HCT116 (cell line): Measurements from ENCODE around the gene PTPRO. TPM values are rescaled to one million over a fixed set of nuclear protein-coding genes. Genes with fewer than 3 reads are reported as not detected.

Source experiments
- ATAC-seq: fragments of 200-7000 bp; cut with Tn5 transposase; 2 replicates; pipeline ENCODE4 v1.9.1; 2020; ENCODE audit warnings: mild to moderate bottlenecking, moderate library complexity
- Bru-seq: library from RNA; stranded (reverse); fragments of 400-500 nt; gene quantifications from one replicate; lab custom pipeline; 2021; lab: Mats Ljungman, UMichigan
- BruChase-seq, 2 experiments: library from RNA; stranded (reverse); fragments of 400-500 nt; gene quantifications; one replicate each; lab custom pipeline; 2021; lab: Mats Ljungman, UMichigan
- BruUV-seq: library from RNA; stranded (reverse); fragments of 400-500 nt; replicated peaks from 2 replicates; lab custom pipeline; 2021; lab: Mats Ljungman, UMichigan
- CTCF ChIA-PET: fragments of 300-600 bp; sonication (Branson Sonifier 250); formaldehyde crosslinking; loops from one replicate; lab custom pipeline; 2021; ENCODE audit warnings: antibody characterized with exemption; lab: Charles Lee
- POLR2A ChIA-PET: fragments of 300-600, 350-600 bp; sonication (Branson Sonifier 250); formaldehyde crosslinking; loops from one replicate; lab custom pipeline; 2021; ENCODE audit warnings: antibody characterized with exemption; lab: Charles Lee
- RAD21 ChIA-PET, 2 experiments: fragments of 300-600 bp; sonication (Branson Sonifier 250); formaldehyde crosslinking; loops; one replicate each; lab custom pipeline; 2023; ENCODE audit warnings: low total read pairs in 2 of 2; ENCODE audit not compliant: uncharacterized antibody in 2 of 2, unreplicated experiment in 2 of 2, low non-redundant PET in 1 of 2; lab: Charles Lee
- DNase-seq: peaks from one replicate; pipeline ENCODE4 v3.0.0-alpha.2; 2010; ENCODE audit warnings: low read depth, low spot score
- H2AFZ ChIP-seq: fragments of 200-600 bp; shearing (Covaris generic), sonication (generic); 2 replicates; pipeline ENCODE4 v1.6.1; 2017; ENCODE audit warnings: low read depth, mixed run types, mixed read lengths, antibody characterized with exemption, low read length; ENCODE audit not compliant: poor library complexity, severe bottlenecking
- H3K27ac ChIP-seq: 2 replicates; pipeline ENCODE4 v1.5.1; 2012; ENCODE audit warnings: low read depth, low read length
- H3K27me3 ChIP-seq: fragments of 200-600 bp; sonication (generic); 2 replicates; pipeline ENCODE4 v1.6.1; 2016; ENCODE audit warnings: mixed run types, low read length, mixed read lengths; ENCODE audit not compliant: insufficient read depth
- H3K36me3 ChIP-seq, 2 experiments: fragments of 200-500 bp in 1 of 2; fragments of 200-600 bp in 1 of 2; sonication (Bioruptor generic) in 1 of 2; sonication (generic) in 1 of 2; 2 replicates each; pipeline versions ENCODE4 v1.5.1 to v1.6.1; 2014 to 2016; ENCODE audit warnings: low read length in 2 of 2, inconsistent platforms in 1 of 2, mixed read lengths in 1 of 2, mixed run types in 1 of 2; ENCODE audit not compliant: insufficient read depth in 2 of 2, control insufficient read depth in 1 of 2
- H3K4me1 ChIP-seq, 2 experiments: fragments of 200-600 bp in 1 of 2; sonication (generic) in 1 of 2; 2 replicates each; pipeline versions ENCODE4 v1.5.1 to v1.6.1; 2012 to 2017; ENCODE audit warnings: low read length in 2 of 2, inconsistent platforms in 1 of 2, mild to moderate bottlenecking in 1 of 2, mixed read lengths in 1 of 2, mixed run types in 1 of 2, moderate library complexity in 1 of 2; ENCODE audit not compliant: insufficient read depth in 2 of 2, control insufficient read depth in 1 of 2
- H3K4me2 ChIP-seq: fragments of 200-600 bp; sonication (generic); 2 replicates; pipeline ENCODE4 v1.6.1; 2017; ENCODE audit warnings: mixed run types, low read length, mixed read lengths
- H3K4me3 ChIP-seq, 2 experiments: fragments of 200-600 bp in 1 of 2; sonication (generic) in 1 of 2; replicated peaks in 1 of 2; 2 replicates each; pipeline ENCODE4 v1.5.1; 2011 to 2016; ENCODE audit warnings: low read length in 2 of 2, control low read depth in 1 of 2, low read depth in 1 of 2, mild to moderate bottlenecking in 1 of 2, mixed read lengths in 1 of 2, mixed run types in 1 of 2
- H3K79me2 ChIP-seq: fragments of 200-600 bp; sonication (generic); 2 replicates; pipeline ENCODE4 v1.6.1; 2017; ENCODE audit warnings: mild to moderate bottlenecking, mixed run types, low read length, moderate library complexity, mixed read lengths; ENCODE audit not compliant: insufficient read depth
- H3K9ac ChIP-seq: fragments of 200-600 bp; sonication (generic); 2 replicates; pipeline ENCODE4 v1.6.1; 2016; ENCODE audit warnings: low read length, mixed read lengths
- H3K9me2 ChIP-seq: fragments of 200-600 bp; sonication (generic), shearing (Covaris generic); 2 replicates; pipeline ENCODE4 v1.6.1; 2017; ENCODE audit warnings: mixed run types, mild to moderate bottlenecking, moderate library complexity; ENCODE audit not compliant: insufficient read depth
- H3K9me3 ChIP-seq, 2 experiments: fragments of 200-500 bp in 1 of 2; fragments of 200-600 bp in 1 of 2; sonication (Bioruptor generic) in 1 of 2; sonication (generic) in 1 of 2; 2 replicates each; pipeline ENCODE4 v1.6.1; 2014 to 2017; ENCODE audit warnings: low read length in 2 of 2, mixed read lengths in 2 of 2, inconsistent platforms in 1 of 2, low read depth in 1 of 2, mild to moderate bottlenecking in 1 of 2, mixed run types in 1 of 2, moderate library complexity in 1 of 2; ENCODE audit not compliant: control insufficient read depth in 1 of 2, insufficient read depth in 1 of 2
- H4K20me1 ChIP-seq: fragments of 200-600 bp; sonication (generic), shearing (Covaris generic); 2 replicates; pipeline ENCODE4 v1.6.1; 2017; ENCODE audit warnings: mixed run types, mild to moderate bottlenecking, moderate library complexity; ENCODE audit not compliant: insufficient read depth
- CBX3 ChIP-seq: IDR thresholded peaks from 2 replicates; pipeline ENCODE4 v1.6.1; 2012; ENCODE audit warnings: low read depth
- CEBPB ChIP-seq: IDR thresholded peaks from 2 replicates; pipeline ENCODE4 v1.6.1; 2012; ENCODE audit warnings: low read depth
- EGR1 ChIP-seq: IDR thresholded peaks from 2 replicates; pipeline ENCODE4 v1.6.1; 2012; ENCODE audit warnings: low read depth
- ELF1 ChIP-seq: IDR thresholded peaks from 2 replicates; pipeline ENCODE4 v1.6.1; 2012; ENCODE audit warnings: low read depth, borderline replicate concordance
- JUND ChIP-seq: IDR thresholded peaks from 2 replicates; pipeline ENCODE4 v1.6.1; 2012
- POLR2A ChIP-seq: IDR thresholded peaks from 2 replicates; pipeline ENCODE4 v1.7.0; 2011; ENCODE audit warnings: borderline replicate concordance; ENCODE audit not compliant: insufficient read depth, insufficient read length; ENCODE audit errors: extremely low read depth
- POLR2AphosphoS5 ChIP-seq: IDR thresholded peaks from 2 replicates; pipeline ENCODE4 v1.6.1; 2011; ENCODE audit warnings: mild to moderate bottlenecking, low read depth, low read length, moderate library complexity
- RAD21 ChIP-seq: IDR thresholded peaks from 2 replicates; pipeline ENCODE4 v1.6.1; 2012; ENCODE audit warnings: low read depth, mild to moderate bottlenecking
- SP1 ChIP-seq: IDR thresholded peaks from 2 replicates; pipeline ENCODE4 v1.6.1; 2012; ENCODE audit warnings: low read depth
- TCF7L2 ChIP-seq: IDR thresholded peaks from 2 replicates; pipeline ENCODE4 v1.7.0; 2011; ENCODE audit warnings: borderline replicate concordance, inconsistent platforms; ENCODE audit not compliant: insufficient read depth, insufficient read length; ENCODE audit errors: extremely low read depth
- intact Hi-C: fragments of 100-400 bp; cut with micrococcal nuclease; formaldehyde crosslinking; loops from 2 replicates; pipeline ENCODE4 v1.10.0; 2022
- long read RNA-seq: library from polyadenylated mRNA; unstranded; transcript quantifications from one replicate; pipeline ENCODE4 v2.0.0, GENCODE V29; 2021; ENCODE audit not compliant: unreplicated experiment
- polyA plus RNA-seq: library from polyadenylated mRNA; unstranded; fragments of >200 nt; gene quantifications from 2 replicates; pipeline ENCODE4 v1.2.1, GENCODE V29; 2012; ENCODE audit warnings: missing spikeins
- total RNA-seq: library from RNA; stranded (reverse); gene quantifications from one replicate; pipeline ENCODE4 v1.2.1, GENCODE V29; 2021; ENCODE audit not compliant: unreplicated experiment
- TF ChIP-seq, protein P1 (sequence below): IDR thresholded peaks from 2 replicates; pipeline ENCODE4 v1.6.1; 2012
- TF ChIP-seq, protein P2 (sequence below): IDR thresholded peaks from 2 replicates; pipeline ENCODE4 v1.6.1; 2011; ENCODE audit warnings: mild to moderate bottlenecking, low read length, moderate library complexity; ENCODE audit not compliant: insufficient replicate concordance; ENCODE audit errors: extremely low read depth
- TF ChIP-seq, protein P3 (sequence below): IDR thresholded peaks from 2 replicates; pipeline ENCODE4 v1.6.1; 2012
- TF ChIP-seq, protein P4 (sequence below): IDR thresholded peaks from 2 replicates; pipeline ENCODE4 v1.6.1; 2012; ENCODE audit warnings: low read depth
- TF ChIP-seq, protein P5 (sequence below), 3 experiments: fragments of 200-600 bp in 1 of 3; sonication (generic) in 1 of 3; IDR thresholded peaks in 2 of 3; conservative IDR thresholded peaks in 1 of 3; 2 replicates each; pipeline ENCODE4 v1.5.1; 2012 to 2017; ENCODE audit warnings: low read depth in 2 of 3, low read length in 2 of 3, antibody characterized with exemption in 1 of 3, borderline replicate concordance in 1 of 3, control low read depth in 1 of 3, mild to moderate bottlenecking in 1 of 3, mixed read lengths in 1 of 3, mixed run types in 1 of 3, moderate library complexity in 1 of 3; ENCODE audit not compliant: insufficient read depth in 1 of 3

Gene PTPRO
- total RNA-seq (not detected), Bru-seq, nascent RNA (percentile 2 among the genes with signal in this experiment), BruChase-seq, experiment 1, labeled RNA remaining after a 6-hour chase (percentile 0 among the genes with signal in this experiment), BruChase-seq, experiment 2, labeled RNA remaining after a 2-hour chase (percentile 2 among the genes with signal in this experiment)
- polyA plus RNA-seq = 0.04 TPM in 1 of 2 replicates, not detected in the other
- long read RNA-seq = 0 reads

DNA sequence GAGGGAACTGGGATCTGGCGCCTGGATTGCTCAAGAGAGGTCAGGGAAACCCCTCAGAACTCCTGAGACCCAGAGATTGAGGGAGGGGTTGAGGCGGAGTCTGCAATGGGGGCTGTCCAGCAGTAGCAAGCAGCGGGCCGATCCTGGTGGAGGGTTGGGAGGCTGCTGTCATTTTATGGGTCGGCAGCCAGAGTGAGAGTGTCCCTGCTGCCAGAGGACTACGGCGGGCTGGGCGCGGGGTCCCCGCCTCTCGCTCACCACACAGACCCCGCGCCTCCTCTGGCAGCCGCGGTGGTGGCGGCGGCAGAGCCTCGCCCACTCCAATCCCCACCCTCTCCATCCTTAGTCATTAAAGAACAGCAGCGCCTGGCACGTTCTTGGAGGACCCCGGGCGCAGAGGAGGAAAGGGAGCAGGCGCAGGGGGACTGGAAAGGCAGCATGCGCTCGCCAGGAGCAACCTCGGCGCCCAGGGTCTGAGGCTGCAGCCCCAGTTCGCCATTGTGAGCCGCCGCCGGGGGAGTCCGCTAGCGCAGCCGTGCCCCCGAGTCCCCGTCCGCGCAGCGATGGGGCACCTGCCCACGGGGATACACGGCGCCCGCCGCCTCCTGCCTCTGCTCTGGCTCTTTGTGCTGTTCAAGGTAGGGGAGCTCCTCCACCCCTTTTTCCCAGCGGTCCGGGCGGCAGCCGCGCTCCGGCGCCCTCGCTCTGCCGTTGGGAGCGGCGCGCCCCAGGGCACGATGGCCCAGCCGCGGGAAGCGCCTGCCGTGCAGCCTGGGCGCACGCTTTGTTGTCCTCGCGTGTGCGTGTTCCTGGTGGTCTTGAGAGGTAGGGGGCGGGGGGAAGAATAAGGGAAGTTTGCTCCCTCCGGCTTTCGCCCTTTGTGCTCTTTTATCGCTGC is at the start of gene PTPRO:
TSS of gene PTPRO (plus strand) at position 345 of the 898 bp plus-strand sequence.
- H3K4me2 ChIP-seq = no peak within 1 kb of the TSS
- intact Hi-C loops = no loop called here

More for the DNA sequence above, at the start of gene PTPRO:
- RAD21 ChIA-PET = no interaction called here
- H3K79me2 ChIP-seq = no peaks in the 10 kb centered on the region
- CTCF ChIA-PET = no interaction called here
- no peaks in the 10 kb centered on the region for H3K36me3 ChIP-seq
- no peaks in the 10 kb centered on the region for H3K9me2 ChIP-seq
- H3K4me3 ChIP-seq = no peak within 1 kb of the TSS
- no peak within 1 kb of the TSS for H3K27ac ChIP-seq
- H2AFZ ChIP-seq = no peak within 1 kb of the TSS
- H3K4me1 ChIP-seq = no peaks in the 10 kb centered on the region
- ATAC-seq (no peak), DNase-seq (no peak)
- no TSS peak for BruUV-seq
- H3K9ac ChIP-seq = no peak within 1 kb of the TSS
- H3K27me3 ChIP-seq = peaks cover 22% of the 10 kb centered on the region
- POLR2A ChIA-PET = no interaction called here
- TF ChIP-seq RAD21 (no peak), JUND (no peak), POLR2AphosphoS5 (no peak), TCF7L2 (no peak), CBX3 (no peak), CEBPB (no peak), ELF1 (no peak), EGR1 (no peak), SP1 (no peak), POLR2A (no peak)
- TF ChIP-seq, protein P1, sequence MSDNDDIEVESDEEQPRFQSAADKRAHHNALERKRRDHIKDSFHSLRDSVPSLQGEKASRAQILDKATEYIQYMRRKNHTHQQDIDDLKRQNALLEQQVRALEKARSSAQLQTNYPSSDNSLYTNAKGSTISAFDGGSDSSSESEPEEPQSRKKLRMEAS = no peak
- TF ChIP-seq, protein P2, sequence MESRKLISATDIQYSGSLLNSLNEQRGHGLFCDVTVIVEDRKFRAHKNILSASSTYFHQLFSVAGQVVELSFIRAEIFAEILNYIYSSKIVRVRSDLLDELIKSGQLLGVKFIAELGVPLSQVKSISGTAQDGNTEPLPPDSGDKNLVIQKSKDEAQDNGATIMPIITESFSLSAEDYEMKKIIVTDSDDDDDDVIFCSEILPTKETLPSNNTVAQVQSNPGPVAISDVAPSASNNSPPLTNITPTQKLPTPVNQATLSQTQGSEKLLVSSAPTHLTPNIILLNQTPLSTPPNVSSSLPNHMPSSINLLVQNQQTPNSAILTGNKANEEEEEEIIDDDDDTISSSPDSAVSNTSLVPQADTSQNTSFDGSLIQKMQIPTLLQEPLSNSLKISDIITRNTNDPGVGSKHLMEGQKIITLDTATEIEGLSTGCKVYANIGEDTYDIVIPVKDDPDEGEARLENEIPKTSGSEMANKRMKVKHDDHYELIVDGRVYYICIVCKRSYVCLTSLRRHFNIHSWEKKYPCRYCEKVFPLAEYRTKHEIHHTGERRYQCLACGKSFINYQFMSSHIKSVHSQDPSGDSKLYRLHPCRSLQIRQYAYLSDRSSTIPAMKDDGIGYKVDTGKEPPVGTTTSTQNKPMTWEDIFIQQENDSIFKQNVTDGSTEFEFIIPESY = no peak
- TF ChIP-seq, protein P3, sequence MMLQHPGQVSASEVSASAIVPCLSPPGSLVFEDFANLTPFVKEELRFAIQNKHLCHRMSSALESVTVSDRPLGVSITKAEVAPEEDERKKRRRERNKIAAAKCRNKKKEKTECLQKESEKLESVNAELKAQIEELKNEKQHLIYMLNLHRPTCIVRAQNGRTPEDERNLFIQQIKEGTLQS = no peak
- TF ChIP-seq, protein P4, sequence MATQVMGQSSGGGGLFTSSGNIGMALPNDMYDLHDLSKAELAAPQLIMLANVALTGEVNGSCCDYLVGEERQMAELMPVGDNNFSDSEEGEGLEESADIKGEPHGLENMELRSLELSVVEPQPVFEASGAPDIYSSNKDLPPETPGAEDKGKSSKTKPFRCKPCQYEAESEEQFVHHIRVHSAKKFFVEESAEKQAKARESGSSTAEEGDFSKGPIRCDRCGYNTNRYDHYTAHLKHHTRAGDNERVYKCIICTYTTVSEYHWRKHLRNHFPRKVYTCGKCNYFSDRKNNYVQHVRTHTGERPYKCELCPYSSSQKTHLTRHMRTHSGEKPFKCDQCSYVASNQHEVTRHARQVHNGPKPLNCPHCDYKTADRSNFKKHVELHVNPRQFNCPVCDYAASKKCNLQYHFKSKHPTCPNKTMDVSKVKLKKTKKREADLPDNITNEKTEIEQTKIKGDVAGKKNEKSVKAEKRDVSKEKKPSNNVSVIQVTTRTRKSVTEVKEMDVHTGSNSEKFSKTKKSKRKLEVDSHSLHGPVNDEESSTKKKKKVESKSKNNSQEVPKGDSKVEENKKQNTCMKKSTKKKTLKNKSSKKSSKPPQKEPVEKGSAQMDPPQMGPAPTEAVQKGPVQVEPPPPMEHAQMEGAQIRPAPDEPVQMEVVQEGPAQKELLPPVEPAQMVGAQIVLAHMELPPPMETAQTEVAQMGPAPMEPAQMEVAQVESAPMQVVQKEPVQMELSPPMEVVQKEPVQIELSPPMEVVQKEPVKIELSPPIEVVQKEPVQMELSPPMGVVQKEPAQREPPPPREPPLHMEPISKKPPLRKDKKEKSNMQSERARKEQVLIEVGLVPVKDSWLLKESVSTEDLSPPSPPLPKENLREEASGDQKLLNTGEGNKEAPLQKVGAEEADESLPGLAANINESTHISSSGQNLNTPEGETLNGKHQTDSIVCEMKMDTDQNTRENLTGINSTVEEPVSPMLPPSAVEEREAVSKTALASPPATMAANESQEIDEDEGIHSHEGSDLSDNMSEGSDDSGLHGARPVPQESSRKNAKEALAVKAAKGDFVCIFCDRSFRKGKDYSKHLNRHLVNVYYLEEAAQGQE = no peak
- TF ChIP-seq, protein P5, sequence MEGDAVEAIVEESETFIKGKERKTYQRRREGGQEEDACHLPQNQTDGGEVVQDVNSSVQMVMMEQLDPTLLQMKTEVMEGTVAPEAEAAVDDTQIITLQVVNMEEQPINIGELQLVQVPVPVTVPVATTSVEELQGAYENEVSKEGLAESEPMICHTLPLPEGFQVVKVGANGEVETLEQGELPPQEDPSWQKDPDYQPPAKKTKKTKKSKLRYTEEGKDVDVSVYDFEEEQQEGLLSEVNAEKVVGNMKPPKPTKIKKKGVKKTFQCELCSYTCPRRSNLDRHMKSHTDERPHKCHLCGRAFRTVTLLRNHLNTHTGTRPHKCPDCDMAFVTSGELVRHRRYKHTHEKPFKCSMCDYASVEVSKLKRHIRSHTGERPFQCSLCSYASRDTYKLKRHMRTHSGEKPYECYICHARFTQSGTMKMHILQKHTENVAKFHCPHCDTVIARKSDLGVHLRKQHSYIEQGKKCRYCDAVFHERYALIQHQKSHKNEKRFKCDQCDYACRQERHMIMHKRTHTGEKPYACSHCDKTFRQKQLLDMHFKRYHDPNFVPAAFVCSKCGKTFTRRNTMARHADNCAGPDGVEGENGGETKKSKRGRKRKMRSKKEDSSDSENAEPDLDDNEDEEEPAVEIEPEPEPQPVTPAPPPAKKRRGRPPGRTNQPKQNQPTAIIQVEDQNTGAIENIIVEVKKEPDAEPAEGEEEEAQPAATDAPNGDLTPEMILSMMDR (IDR thresholded peaks at IDR 0.05 in 2 of 3, conservative IDR thresholded peaks at IDR 0.05 in 1 of 3; ENCODE audit: borderline replicate concordance in 1 of 3, insufficient read depth in 1 of 3, low read depth in 2 of 3, low read length in 2 of 3) = no peak
- no peaks in the 10 kb centered on the region for H3K9me3 ChIP-seq
- H4K20me1 ChIP-seq = no peaks in the 10 kb centered on the region
